Stimulated activated CD4-positive, alpha-beta T cell treated with anti-CD3 and anti-CD28 coated beads, Interleukin-1b, Interleukin-23, amount 100 ng/mL, for 24 hours (primary cell): ENCODE data around the gene FOXK2.

Source experiments
- DNase-seq, 4 experiments: peaks; one replicate each; pipeline ENCODE4 v3.0.0-alpha.2; 2020; ENCODE audit warnings: low read depth in 4 of 4, low spot score in 1 of 4

Gene FOXK2

DNA sequence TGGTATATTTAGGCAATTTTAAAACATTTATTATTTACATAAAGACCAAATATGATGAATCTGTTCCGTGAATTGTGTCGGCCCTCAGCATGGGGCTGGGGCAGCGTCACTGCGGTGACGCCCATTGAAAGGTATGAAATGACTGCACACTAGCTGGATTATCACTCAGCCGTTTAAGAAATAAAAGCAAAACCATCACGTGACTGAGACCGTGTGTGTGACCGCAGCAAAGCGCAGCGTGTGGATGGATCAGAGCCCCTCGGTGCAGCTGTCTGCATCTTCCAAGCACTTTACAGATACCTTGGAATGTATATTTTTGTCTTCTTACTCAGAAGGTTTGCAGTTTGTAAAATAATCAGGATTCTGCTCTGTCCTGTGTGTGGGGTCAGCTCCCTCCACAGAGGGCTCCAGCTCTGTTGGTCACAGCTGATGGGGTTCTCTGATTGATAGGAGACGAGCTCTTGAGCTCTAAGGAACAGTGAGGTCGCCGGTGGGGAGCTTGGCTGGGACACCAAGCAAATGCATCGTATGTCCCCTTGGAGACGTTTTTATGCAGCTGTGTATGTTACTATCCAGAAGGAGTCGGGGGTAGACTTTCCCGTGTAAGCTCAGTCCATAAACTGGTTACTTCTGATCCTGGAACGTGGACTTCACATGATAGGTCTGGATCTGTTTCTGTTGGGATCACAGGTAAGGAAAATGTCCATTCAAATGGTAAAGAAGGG is 83.6 kb downstream of the FOXK2 start:
- DNase-seq = no peak

DNA sequence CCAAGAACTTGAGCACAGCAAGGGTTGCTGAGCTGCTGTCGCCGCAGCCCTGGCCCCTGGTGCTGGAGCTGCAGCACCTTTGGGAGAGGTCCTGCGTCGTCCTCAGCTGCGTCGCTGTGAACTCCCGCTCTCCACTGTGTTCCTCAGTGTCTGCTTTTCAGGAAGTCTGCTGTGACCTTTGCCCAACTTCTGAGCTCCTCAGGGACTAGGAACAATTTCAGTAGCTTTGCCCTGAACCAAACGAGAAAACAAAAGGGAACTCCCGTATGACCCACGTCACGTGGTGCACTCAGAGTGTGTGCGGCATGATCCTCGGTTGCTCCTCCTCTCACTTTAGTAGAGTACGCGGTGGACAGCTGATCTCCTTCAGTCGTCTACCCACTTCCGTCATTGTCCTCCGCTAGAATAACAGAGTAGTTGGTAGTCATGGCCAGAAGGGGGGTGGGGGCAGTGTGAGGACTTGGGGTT is 84.5 kb downstream of the FOXK2 start:
- DNase-seq = no peak

DNA sequence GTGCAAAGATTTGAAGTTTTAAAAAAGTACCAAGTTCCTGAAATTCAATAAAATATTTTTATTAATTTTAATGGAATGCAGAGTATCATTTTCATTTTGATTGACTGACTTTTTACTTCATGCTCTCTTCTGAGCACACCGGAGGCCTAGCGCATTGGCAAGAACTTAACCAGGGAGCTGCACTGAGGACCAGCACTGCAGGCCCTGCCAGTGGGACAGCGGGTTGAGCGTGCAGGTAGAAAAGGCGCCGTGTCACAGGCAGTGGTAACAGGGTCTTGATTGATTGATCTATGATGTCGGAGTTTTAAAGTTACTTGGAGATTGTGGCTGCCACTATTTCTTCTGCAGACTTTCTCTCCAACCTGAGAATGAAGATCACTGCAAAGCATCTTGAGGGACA is 85.0 kb downstream of the FOXK2 start:
- DNase-seq = no peak

DNA sequence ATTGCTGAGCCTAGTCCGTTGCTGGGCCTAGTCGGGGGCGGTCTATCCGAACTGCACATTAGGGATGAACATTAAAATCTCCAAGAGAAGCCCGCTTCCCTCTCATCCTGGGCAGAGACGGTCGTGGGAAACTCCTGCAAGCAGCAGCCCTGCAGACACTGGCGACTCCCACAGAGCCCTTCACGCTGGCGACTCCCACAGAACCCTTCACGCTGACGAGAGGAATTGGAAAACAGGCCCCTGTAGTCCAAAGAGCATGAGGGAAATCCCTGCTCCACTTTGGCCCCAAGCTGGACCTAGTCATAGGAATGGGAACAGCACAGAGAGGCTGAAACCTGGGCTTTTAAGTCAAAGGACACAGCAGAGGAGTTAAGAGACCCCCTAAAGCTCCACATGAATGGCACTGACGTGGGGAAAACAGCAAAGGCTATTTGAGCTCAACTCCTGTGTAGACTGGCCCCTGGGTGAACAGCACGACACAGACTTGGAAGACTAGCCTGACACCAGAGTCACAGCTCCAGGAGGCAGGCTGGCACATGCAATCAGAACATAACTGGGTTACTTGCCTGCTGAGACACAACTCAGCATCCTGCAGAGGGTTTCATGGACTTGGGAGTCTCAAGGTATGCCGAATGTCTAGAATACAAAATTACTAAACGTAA is 86.5 kb downstream of the FOXK2 start:
- DNase-seq = no peak

DNA sequence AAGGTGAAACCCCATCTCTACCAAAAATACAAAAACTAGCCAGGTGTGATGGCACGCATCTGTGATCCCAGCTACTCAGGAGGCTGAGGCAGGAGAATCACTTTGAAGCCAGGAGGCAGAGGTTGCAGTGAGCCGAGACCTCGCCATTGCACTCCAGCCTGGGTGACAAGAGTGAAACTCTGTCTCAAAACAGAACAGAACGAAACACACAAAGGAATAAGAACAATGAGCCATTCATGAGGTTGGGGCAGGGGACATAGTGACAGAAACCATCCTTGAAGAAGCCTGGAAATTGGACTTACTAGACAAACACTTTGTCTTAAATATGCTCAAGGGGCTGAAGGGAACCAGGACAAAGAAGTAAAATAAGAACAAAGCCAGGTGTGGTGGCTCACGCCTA is 89.3 kb downstream of the FOXK2 start:
- DNase-seq = no peak

DNA sequence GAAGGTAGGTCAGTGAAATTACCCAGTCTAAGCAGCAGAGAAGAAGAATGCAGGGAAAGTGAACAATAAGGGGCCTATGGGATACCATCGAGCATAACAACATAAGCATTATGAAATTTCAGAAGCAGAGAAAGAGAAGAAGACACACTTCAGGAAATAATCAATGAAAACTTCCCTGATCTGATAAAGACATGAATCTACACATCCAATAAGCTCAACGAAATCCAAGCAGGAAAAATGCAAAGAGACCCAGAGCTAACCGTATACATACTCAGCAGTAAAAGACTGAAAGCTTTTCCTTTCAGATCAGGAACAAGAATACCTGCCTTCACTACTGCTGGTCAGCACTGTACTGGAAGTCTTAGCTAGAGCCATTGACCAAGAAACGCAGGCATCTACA is 90.1 kb downstream of the FOXK2 start:
- DNase-seq = no peak

DNA sequence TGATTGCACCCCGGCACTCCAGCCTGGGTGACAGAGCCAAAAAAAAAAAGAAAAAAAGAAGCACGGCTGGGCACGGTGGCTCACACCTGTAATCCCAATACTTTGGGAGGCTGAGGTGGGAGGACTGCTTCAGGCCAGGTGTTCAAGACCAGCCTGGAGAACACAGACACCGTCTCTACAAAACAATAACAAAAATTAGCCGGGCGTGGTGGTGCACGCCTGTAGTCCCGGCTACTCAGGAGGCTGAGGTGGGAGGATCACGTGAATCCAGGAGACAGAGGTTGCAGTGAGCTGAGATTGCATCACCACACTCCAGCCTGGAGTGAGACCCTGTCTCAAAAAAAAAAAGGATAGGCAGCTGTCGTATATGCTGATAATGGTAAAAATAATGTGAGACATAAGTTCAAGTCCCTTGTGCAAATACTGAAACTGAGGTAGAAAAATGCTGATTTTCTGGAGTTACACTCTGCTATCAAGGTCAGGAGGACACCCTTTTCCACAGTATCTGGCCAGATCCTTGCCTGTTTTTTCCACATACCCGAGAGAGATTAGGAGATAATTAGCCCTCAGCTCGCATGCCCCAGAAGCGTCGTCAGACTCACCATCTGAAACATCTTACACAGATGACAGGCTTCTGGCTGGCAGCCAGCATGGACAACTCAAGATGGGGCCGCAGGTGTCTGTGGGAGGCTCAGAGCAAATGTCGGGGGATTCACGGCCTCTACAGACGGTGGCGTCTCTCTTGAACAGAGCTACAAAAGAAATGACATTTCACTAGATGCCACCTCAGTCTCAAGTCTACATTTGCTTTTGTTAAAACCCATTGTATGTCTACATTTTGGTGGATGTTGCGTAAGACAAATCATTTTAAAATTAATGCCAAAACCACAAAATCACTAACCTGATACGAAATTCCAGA is 91.9 kb downstream of the FOXK2 start:
- DNase-seq = no peak

DNA sequence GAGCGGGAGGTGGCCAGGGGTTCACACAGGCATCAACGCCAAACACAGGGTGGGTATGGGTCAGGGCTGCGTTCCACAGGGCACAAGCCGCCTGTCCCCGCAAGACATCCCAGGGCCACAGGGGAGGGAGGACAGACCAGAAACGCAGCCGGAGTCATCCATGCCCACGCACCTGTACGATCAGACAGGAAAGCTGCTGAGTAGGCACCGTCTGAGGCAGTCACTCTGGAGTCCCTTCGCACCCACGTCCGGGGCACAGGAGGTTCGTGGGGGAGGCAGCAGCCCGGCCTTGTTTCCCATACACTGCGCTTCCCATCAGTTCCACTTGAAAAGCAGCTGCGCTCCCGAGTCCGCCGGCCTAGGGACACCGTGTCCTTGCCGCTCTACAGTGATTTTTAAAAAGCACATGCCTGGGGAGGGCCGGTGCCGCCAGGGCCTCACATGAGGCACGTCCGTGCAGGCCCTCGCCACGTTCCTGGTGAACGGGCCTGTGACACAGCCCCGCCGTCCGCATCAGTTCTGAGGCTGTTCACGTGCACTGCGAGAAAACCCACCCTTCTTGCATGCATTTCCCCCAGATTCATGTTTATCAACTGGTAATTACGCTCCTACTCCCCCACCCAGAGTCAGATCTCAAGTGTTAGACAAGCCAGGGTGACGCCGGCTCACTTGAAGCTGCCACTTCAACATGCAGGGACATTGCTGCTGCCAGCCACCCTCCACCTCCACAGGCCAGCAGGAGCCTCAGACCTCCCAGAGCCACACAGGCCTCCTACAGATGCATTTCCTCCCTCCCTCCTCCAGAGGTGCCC is 94.0 kb downstream of the FOXK2 start:
- no peak for DNase-seq

DNA sequence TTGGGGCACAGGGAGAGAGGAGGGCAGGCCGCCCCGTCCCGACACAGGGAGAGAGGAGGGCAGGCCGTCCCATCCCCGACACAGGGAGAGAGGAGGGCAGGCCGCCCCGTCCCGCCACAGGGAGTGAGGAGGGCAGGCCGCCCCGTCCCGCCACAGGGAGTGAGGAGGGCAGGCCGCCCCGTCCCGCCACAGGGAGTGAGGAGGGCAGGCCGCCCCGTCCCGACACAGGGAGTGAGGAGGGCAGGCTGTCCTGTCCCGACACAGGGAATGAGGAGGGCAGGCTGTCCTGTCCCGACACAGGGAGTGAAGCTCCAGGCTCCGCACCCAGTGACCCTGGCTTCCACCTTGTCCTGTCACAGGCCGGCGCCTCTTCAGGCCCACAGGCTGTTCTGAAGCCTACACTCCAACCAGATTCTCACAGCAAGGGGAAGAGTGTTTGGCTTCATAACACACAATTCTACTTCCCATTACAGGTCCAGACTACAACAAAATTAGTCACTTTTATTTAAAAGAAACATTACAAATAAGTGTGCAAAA is 94.6 kb downstream of the FOXK2 start:
- DNase-seq = no peak

DNA sequence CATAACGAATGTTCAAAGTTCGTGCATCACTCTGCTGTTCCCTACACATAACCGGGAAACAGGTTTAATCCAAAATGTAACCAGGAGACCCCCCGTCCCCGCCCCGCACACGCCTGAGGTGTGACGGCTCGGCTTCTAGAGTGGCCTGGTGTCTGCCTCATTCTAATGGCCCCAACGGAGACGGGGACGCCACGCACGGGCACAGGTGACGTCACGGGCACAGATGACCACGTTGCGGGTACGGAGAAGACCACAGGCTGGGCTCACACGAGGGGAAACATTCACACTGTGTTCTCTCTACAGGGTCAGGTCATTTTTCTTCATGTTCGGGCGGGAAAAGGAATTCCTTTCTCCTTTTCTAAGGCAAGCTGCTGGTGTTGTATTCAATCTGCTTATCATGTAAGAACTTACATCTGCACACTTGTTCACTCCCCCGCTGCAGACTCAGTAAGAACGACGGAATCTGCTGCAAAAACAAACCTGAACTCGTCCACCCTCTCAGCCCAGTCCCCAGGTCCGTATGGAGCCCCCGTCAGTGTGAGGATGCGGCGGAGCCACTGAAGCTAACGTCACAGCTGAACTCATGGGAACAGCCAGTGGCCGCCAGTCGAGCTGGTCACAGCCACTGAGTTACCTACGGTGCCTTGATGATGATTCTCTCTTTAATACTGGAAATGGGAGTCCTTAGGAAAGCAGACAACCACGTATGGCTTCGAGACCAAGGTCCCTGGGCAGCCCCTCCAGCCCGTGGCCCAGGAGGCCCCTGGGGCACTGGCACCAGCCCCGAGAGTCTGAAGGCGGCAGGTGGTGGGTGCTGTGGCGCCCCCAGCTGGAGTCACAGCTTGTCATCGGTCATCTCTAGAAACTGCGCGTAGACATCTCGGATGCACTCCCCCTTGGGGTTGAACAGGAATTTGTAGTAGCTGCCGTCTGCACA is 95.8 kb downstream of the FOXK2 start:
- no peak for DNase-seq

DNA sequence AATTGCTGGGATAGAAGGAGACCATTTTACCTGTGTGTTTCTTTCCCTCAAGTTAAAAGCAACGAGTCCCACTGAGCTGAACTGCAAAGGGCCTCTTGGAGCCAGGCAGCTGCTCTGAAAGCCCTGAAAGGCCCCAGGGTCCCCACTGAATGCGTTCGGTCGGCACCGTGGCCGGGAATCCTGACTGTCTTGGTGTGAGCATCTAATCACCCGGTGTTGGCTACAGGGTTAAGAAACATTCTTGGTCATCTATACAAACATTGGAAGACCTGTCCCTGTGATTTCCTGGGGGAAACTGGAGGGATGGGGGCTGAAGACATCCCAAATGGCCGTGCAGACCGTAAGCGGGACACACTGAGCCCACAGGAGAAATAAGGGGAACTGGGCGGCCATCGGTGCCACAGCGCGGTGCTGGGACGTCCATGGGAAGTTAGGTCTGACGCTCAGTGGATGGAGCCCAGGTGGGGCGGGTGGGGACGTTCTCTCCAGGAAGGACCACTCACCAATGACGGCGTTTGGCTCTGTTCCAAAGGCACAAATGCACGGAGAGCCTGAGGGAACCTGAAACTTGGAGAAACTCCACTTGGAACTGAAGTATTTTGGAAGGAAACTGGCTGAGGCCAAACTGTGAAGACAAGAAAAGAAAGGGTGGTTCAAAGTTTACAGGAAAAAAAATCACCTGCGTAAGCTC is 96.6 kb downstream of the FOXK2 start:
- DNase-seq = no peak

DNA sequence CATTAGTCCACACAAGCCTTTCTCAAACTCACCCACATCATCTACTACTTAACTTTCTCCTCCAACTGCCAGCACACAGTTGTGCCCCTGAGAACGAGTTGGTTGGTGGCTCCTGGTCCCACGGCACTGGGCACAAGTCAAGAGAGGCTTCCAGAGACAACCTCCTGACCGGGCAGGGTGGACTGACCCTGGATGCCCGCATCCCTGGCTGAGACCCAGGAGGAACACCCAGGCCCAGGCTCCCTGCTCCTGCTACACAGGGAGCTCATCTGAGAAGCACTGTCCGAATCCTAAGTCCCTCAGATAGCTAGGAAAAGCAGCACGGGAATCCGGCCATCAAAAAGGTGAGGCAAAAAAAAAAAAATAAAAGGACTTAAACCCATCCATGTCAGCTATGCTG is 99.7 kb downstream of the FOXK2 start:
- DNase-seq = no peak

DNA sequence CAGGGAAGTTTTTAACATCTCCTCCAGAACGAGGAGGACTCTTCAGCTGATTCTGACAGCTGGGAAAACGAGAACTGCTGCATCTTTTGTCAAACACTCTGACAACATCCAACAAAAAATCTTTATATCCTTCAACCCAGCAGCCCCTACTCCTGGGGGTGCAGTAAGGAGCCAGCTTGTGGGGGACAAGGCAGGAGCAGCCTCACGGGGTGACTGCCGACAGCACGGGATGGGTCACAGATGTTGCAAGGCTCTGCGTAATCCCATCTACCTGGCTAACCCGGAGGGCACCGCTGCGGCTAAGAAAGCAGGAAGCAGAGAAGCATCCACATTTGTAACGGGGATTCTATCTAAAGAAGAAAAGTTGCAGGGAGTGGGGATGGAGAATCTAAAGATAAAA is 100.1 kb downstream of the FOXK2 start:
- DNase-seq = no peak

DNA sequence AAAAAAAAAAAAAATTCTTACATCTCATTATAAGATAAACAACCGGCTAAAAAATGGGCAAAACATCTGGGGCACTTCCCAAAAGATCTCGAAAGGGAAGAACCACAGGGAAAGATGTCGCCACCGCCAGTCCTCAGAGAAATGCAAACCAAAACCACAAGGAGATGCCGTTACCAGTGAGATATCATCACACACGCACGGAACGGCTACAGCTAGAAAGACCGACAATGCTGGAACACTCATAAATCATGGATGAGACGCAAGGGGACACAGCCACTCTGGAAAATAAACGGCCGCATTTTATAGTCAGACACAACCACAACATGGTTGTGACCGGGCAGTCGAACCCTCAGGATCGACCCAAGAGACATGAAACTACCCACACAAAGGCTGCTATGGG is 104.2 kb downstream of the FOXK2 start:
- DNase-seq = no peak

DNA sequence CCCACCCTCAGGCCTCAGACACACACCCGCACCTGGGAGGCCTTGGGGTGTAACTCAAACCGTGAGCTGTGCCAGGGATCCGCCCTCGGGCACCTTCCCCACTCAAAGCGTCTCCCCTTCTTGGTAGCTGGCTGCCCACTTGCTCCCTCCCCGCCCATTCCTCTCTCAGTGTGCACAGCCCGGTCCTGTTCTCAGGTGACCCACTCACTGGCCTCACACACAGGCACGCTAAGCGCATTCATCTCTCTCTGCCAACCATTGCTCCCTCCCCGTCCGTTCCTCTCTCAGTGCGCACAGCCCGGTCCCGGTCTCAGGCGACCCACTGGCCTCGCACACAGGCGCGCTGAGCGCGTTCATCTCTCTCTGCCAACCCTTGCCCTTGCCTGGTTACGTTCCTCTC is 107.9 kb downstream of the FOXK2 start:
- DNase-seq = no peak

DNA sequence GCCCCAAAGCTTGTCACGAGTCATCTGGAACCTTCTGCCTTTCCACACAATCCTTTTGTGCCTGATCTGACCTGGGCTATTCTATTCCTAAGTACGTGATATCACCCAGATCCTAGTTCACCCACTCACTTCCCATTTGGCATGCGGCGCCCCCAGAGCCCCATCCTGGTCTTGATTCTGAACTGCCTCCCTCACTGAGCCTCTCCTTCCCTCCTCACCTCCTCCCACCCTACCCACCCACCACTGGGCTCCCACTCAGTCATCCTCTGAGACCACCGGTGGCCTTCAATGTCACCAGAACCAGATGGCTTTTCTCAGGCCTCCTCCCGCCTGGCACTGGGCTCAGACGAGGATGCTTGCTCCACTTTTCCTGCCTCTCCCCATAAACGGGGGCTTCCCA is 110.2 kb downstream of the FOXK2 start:
- DNase-seq = no peak

DNA sequence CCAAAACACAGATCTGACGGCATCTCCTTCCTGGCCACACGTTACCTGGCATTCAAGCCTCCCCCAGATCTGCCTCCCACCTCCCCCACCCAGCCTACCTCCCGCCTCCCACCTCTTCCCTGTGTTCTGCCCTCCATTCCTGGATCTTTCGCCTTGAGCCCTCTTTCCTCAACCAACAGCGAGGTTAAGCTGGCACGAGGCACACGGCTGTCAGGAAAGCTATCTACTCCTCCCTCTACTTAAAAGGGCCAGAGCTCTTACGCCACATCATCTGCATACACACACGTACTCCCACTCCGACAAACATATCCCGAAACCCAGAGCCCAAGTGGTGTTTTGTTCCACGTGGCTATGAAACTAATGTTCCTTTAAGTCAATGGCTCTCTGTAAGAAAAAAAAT is 110.7 kb downstream of the FOXK2 start:
- no peak for DNase-seq

DNA sequence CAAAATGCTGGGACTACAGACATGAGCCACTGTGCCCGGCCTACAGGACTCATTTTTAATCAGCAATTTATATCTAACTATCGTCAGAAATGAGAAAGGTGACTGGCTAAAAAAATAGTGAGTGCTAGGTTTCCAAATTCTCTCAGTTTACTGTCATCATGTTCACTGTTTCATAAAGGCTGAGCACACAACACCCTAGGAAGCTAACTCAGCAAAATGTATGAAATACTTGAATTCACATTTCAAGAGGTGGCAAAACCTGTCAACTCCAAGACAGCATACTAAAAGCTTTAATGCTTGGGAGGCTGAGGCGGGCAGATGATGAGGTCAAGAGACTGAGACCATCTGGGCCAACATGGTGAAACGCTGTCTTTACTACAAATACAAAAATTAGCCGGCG is 112.0 kb downstream of the FOXK2 start:
- no peak for DNase-seq

DNA sequence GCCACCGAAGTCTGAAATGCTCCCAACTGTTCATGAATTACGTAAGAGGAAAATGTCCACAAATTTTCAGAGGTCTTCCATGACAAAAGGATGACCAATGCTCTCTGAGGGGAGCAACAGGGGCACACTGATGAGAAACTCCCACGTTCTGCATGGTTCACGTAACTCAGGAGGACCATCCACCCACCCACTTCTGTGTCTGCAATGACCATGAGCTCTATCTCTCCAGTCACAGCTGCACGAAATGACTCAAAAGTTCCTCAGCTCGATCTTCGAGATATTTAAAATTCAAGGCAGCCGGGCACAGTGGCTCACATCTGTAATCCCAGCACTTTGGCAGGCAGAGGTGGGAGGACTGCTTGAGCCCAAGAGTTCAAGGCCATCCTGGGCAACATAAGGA is 112.9 kb downstream of the FOXK2 start:
- no peak for DNase-seq
